CD14-positive monocyte (primary cell): ENCODE data around the gene PCNT. TPM values are rescaled to one million over a fixed set of nuclear protein-coding genes. Genes with fewer than 3 reads are reported as not detected.

Experiments used
- DNase-seq, 3 donors: peaks; one replicate each; pipeline ENCODE4 v3.0.0-alpha.2; 2011 to 2022
- H2AFZ ChIP-seq: 2 replicates; pipeline ENCODE4 v1.6.0; 2012; ENCODE audit warnings: mild to moderate bottlenecking, low read depth, low read length, inconsistent platforms; ENCODE audit not compliant: insufficient read depth, poor library complexity, severe bottlenecking
- H3K27ac ChIP-seq, 2 donors: 1 replicate in 1 of 2; 2 replicates in 1 of 2; pipeline ENCODE4 v1.5.1; 2012 to 2013; ENCODE audit warnings: low read length in 2 of 2, control low read depth in 1 of 2, inconsistent platforms in 1 of 2, low read depth in 1 of 2, mild to moderate bottlenecking in 1 of 2
- H3K27me3 ChIP-seq, 2 donors: one replicate each; pipeline versions ENCODE4 v1.6.0 to v1.6.1; 2011 to 2013; ENCODE audit warnings: low read length in 2 of 2; ENCODE audit not compliant: control insufficient read depth in 2 of 2, insufficient read depth in 2 of 2
- H3K36me3 ChIP-seq, 2 donors: replicated peaks in 1 of 2; 1 replicate in 1 of 2; 2 replicates in 1 of 2; pipeline versions ENCODE4 v1.5.1 to v1.6.1; 2012 to 2013; ENCODE audit warnings: low read length in 2 of 2, control low read depth in 1 of 2, inconsistent platforms in 1 of 2, mild to moderate bottlenecking in 1 of 2; ENCODE audit not compliant: insufficient read depth in 2 of 2, control insufficient read depth in 1 of 2
- H3K4me1 ChIP-seq, 2 donors: 1 replicate in 1 of 2; 2 replicates in 1 of 2; pipeline versions ENCODE4 v1.5.1 to v1.6.1; 2012 to 2013; ENCODE audit warnings: low read length in 2 of 2, control low read depth in 1 of 2, inconsistent platforms in 1 of 2, mild to moderate bottlenecking in 1 of 2, moderate library complexity in 1 of 2; ENCODE audit not compliant: insufficient read depth in 2 of 2, control insufficient read depth in 1 of 2
- H3K4me2 ChIP-seq: replicated peaks from 2 replicates; pipeline ENCODE3; 2012; ENCODE audit warnings: low read length, moderate library complexity, mild to moderate bottlenecking; ENCODE audit not compliant: poor library complexity, severe bottlenecking; ENCODE audit errors: extremely low read depth
- H3K4me3 ChIP-seq, 3 experiments: fragments of 200-600 bp in 1 of 3; sonication (generic) in 1 of 3; replicated peaks in 1 of 3; 1 replicate in 2 of 3; 2 replicates in 1 of 3; pipeline ENCODE4 v1.5.1; 2011 to 2013; ENCODE audit warnings: low read length in 3 of 3, mild to moderate bottlenecking in 3 of 3, control low read depth in 2 of 3, low read depth in 2 of 3, inconsistent platforms in 1 of 3, moderate library complexity in 1 of 3
- H3K79me2 ChIP-seq: 2 replicates; pipeline ENCODE4 v1.6.0; 2012; ENCODE audit warnings: mild to moderate bottlenecking, control low read depth, inconsistent platforms, low read length, moderate library complexity; ENCODE audit not compliant: insufficient read depth
- H3K9ac ChIP-seq: 2 replicates; pipeline ENCODE4 v1.6.0; 2017; ENCODE audit warnings: low read length, mild to moderate bottlenecking; ENCODE audit not compliant: insufficient read depth, poor library complexity, severe bottlenecking
- H3K9me3 ChIP-seq, 2 donors: replicated peaks in 1 of 2; 1 replicate in 1 of 2; 2 replicates in 1 of 2; pipeline versions ENCODE4 v1.5.1 to v1.6.1; 2012 to 2013; ENCODE audit warnings: low read length in 2 of 2, control low read depth in 1 of 2; ENCODE audit not compliant: control insufficient read depth in 1 of 2, insufficient read depth in 1 of 2
- H4K20me1 ChIP-seq: 2 replicates; pipeline ENCODE4 v1.6.0; 2012; ENCODE audit warnings: mild to moderate bottlenecking, low read length, control low read depth, moderate library complexity; ENCODE audit not compliant: insufficient read depth
- H3K27ac Mint-ChIP-seq, 7 donors: one replicate each; pipeline ENCODE4 v1.8.0; 2020; ENCODE audit warnings: mild to moderate bottlenecking in 7 of 7, mixed read lengths in 7 of 7, moderate library complexity in 6 of 7, inconsistent platforms in 2 of 7
- H3K27me3 Mint-ChIP-seq, 3 donors: one replicate each; pipeline ENCODE4 v1.8.0; 2021 to 2022; ENCODE audit warnings: low read depth in 3 of 3, mild to moderate bottlenecking in 3 of 3, mixed read lengths in 3 of 3, moderate library complexity in 3 of 3, inconsistent platforms in 1 of 3
- H3K36me3 Mint-ChIP-seq, 2 donors: one replicate each; pipeline ENCODE4 v1.8.0; 2020; ENCODE audit warnings: mixed read lengths in 2 of 2, inconsistent platforms in 1 of 2, mild to moderate bottlenecking in 1 of 2
- H3K4me1 Mint-ChIP-seq: one replicate; pipeline ENCODE4 v1.8.0; 2020; ENCODE audit warnings: mild to moderate bottlenecking, mixed read lengths
- H3K4me3 Mint-ChIP-seq, 2 donors: one replicate each; pipeline ENCODE4 v1.8.0; 2020; ENCODE audit warnings: mild to moderate bottlenecking in 2 of 2, mixed read lengths in 2 of 2, moderate library complexity in 1 of 2
- H3K9me3 Mint-ChIP-seq, 7 donors: one replicate each; pipeline ENCODE4 v1.8.0; 2020 to 2022; ENCODE audit warnings: mixed read lengths in 7 of 7, mild to moderate bottlenecking in 6 of 7, moderate library complexity in 6 of 7, inconsistent platforms in 2 of 7
- WGBS: methylation state at CpG from one replicate; pipeline ENCODE4 v1.1.5; 2013; ENCODE audit warnings: missing lambda C conversion rate; ENCODE audit not compliant: insufficient coverage; 5-methylcytosine and 5-hydroxymethylcytosine counted together
- intact Hi-C, 2 donors: fragments of 100-400 bp; cut with micrococcal nuclease; formaldehyde crosslinking; loops; one replicate each; pipeline versions ENCODE4 v1.15.0 to v1.15.1; 2023
- polyA plus RNA-seq, 3 donors: library from polyadenylated mRNA; depleted of rRNA in 1 of 3; unstranded in 2 of 3; stranded (reverse) in 1 of 3; fragments of 300-500 nt in 2 of 3; fragments of >200 nt in 1 of 3; fragmentation: Illumina TruSeq in 2 of 3; gene quantifications; 1 replicate in 2 of 3; 2 replicates in 1 of 3; pipeline ENCODE4 v1.2.3, GENCODE V29; 2012 to 2021
- TF ChIP-seq, protein P1 (sequence below): fragments of 200-600 bp; IDR thresholded peaks from one replicate; pipeline ENCODE4 v1.8.0; 2022; ENCODE audit warnings: antibody characterized with exemption, mild to moderate bottlenecking

The PCNT gene
- polyA plus RNA-seq, 3 donors = 4.2 to 16.3 (median 5.1) TPM

DNA sequence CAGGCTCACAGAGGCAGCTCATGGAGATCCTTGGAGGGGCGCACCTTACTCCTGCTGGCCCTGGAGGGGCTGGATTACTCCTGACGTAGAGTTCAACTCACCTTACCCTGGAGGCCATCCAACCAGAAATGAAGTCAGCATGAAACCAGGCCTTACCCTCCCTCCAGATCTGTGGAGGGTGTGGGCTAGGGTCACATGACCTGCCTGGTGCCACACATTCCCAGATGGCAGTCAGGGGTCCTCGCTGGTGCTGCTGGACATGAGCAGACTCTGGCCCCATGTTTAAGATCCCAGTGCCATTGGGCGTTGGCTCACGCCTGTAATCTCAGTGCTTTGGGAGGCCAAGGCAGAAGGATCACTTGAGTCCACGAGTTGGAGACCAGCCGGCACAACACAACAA is 4.8 kb upstream of the PCNT start:
- peak overlapping the region in 1 of 2 donors; percentile 61 for H3K27ac ChIP-seq
- no peaks in the 10 kb centered on the region for H3K9me3 ChIP-seq
- DNase-seq = no peak
- no peak overlapping the region for H3K9ac ChIP-seq
- no peak overlapping the region for H3K4me3 ChIP-seq
- no peaks in the 10 kb centered on the region for H4K20me1 ChIP-seq
- Mint-ChIP-seq H3K27ac (peak overlapping the region in 1 of 7 donors; percentile 66), H3K36me3 (peaks cover 0 to 19% of the 10 kb centered on the region in 2 donors), H3K4me3 (no peak overlapping the region), H3K9me3 (peaks cover 0 to 4% (median 0%) of the 10 kb centered on the region in 7 donors), H3K27me3 (peaks cover 0 to 3% (median 0%) of the 10 kb centered on the region in 3 donors), H3K4me1 (peaks cover 40% of the 10 kb centered on the region)
- H3K27me3 ChIP-seq = no peaks in the 10 kb centered on the region
- H3K4me2 ChIP-seq = no peak overlapping the region
- H2AFZ ChIP-seq = no peak overlapping the region
- H3K36me3 ChIP-seq = peaks cover 9 to 17% of the 10 kb centered on the region in 2 donors
- TF ChIP-seq, protein P1, sequence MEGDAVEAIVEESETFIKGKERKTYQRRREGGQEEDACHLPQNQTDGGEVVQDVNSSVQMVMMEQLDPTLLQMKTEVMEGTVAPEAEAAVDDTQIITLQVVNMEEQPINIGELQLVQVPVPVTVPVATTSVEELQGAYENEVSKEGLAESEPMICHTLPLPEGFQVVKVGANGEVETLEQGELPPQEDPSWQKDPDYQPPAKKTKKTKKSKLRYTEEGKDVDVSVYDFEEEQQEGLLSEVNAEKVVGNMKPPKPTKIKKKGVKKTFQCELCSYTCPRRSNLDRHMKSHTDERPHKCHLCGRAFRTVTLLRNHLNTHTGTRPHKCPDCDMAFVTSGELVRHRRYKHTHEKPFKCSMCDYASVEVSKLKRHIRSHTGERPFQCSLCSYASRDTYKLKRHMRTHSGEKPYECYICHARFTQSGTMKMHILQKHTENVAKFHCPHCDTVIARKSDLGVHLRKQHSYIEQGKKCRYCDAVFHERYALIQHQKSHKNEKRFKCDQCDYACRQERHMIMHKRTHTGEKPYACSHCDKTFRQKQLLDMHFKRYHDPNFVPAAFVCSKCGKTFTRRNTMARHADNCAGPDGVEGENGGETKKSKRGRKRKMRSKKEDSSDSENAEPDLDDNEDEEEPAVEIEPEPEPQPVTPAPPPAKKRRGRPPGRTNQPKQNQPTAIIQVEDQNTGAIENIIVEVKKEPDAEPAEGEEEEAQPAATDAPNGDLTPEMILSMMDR = no peak
- H3K4me1 ChIP-seq = peaks cover 36% of the 10 kb centered on the region in 2 donors
- WGBS = 93% methylated on average over 3 of the region's 7 CpGs
- intact Hi-C loops = no loop called here
- H3K79me2 ChIP-seq = peaks cover 59% of the 10 kb centered on the region

DNA sequence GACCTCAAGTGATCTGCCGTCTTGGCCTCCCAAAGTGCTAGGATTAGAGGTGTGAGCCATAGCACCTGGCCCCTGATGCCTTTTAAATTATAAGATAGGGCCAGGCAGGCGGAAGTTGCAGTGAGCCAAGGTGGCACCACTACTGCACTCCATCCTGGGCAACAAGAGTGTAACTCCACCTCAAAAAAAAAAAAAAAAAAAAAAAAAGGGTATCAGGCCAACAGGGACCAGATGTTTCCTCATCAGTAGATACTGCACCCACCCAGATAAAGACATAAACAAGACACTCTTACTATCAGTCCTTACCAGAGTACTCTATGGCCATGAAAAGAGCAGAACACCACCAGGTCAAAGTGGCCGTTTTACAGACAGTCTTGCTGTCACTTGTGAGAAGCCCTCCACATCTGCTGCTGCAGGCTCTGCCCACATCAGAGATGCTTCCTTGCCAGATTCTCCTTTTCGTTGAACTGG is 3.6 kb upstream of the PCNT start:
- Histone ChIP-seq H2AFZ (peak overlapping the region; percentile 46), H4K20me1 (no peaks in the 10 kb centered on the region), H3K4me3 (no peak overlapping the region), H3K9me3 (no peaks in the 10 kb centered on the region), H3K9ac (no peak overlapping the region), H3K36me3 (peaks cover 2 to 5% of the 10 kb centered on the region in 2 donors), H3K79me2 (peaks cover 64% of the 10 kb centered on the region), H3K4me2 (no peak overlapping the region), H3K27ac (peak overlapping the region in 1 of 2 donors; percentile 32), H3K27me3 (no peaks in the 10 kb centered on the region), H3K4me1 (peaks cover 39 to 40% of the 10 kb centered on the region in 2 donors)
- TF ChIP-seq, protein P1 = no peak
- intact Hi-C loops = loop anchor here (5.0 to 10.0 kb wide), 5 partner anchors 33 to 137 kb away; partner anchors contain the start of genes DIP2A (in 1 of the 2), LSS (in 1 of the 2), MCM3AP (in 1 of the 2) and SPATC1L (in 1 of the 2)
- H3K4me1 Mint-ChIP-seq = peaks cover 42% of the 10 kb centered on the region
- peaks cover 0 to 4% (median 0%) of the 10 kb centered on the region in 7 donors for H3K9me3 Mint-ChIP-seq
- DNase-seq = no peak
- 7% methylated on average over 2 of the region's 4 CpGs for WGBS
- peak overlapping the region in 4 of 7 donors; percentile 40 to 79 (median 55) for H3K27ac Mint-ChIP-seq
- H3K27me3 Mint-ChIP-seq = peaks cover 0 to 3% (median 0%) of the 10 kb centered on the region in 3 donors
- H3K36me3 Mint-ChIP-seq = peaks cover 0 to 10% of the 10 kb centered on the region in 2 donors
- H3K4me3 Mint-ChIP-seq = no peak overlapping the region
